GM19395 (cell line): ENCODE results near the gene SGK1.

ENCODE experiments used
- ATAC-seq: cut with Tn5 transposase; IDR thresholded peaks from one replicate; pipeline ENCODE4 v1.9.1; 2021; ENCODE audit warnings: mild to moderate bottlenecking, moderate library complexity; ENCODE audit not compliant: unreplicated experiment

Gene SGK1

DNA sequence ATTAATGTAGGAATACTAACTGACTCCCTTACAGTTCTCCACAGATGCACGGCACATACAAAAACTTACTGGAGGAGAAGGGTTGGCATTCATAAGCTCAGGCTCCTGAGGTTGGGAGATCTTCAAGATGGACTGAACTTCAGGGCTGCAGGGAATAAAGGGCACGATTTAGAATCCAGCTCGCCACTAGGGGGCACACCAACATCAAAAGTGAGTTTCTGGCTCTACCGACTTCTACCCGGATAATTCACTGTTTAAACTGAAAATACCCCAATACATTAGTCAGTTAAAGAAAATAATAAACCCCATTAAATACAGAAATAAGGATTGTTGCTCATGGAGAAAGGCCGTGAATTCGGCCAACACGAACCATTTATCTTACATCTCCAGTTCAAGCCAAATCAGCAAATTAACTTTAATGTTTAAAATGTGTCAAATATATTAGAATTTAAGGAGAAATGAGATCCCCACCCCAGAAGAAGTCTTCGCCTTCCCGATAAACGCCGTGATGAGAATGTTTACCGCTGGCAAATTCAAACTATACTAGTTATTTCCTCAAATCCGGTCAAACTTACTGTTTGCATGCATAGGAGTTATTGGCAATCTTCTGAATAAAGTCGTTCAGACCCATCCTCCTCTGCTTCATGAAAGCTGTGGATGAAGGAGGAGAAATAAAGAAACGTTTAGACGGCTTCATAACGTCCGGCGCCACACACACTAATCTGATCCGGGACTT lies 143.8 kb downstream of the SGK1 start:
- ATAC-seq, result no peak

- no peak for ATAC-seq
Measured at GRCh38 chr6:134173366-134173725, 144.6 kb downstream of the SGK1 start.

DNA sequence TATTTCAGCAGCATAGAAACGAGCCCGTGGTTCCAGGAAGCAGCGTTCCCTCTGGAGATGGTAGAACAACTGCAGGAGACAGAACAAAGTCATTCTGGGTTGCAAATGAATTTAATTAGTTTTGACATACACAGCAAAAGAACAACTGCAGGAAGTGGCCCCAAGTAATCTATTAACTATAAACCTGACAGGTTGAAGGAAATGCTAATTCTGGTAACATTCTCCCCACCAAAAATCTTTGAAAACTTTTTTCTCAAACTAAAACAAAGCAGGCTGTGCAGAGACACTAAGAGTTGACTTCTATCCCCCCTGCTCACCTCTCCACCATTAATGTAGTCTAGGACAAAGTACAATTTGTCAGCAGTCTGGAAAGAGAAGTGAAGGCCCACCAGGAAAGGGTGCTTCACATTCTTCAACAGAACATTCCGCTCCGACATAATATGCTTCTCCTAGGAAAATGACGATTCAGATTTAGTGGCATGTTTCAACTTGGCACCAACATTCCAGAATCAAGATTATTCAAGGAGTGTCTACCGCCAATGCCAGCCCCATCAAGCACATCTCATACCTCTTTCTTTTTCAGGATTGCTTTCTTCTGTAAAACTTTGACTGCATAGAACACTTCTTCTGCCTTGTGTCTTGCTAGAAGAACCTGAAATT lies 145.1 kb downstream of the SGK1 start:
- ATAC-seq, result no peak

GRCh38 chr6:134172020-134172705 lies 145.7 kb downstream of the SGK1 start:
- no peak for ATAC-seq

GRCh38 chr6:134171517-134171916 lies 146.4 kb downstream of the SGK1 start:
- ATAC-seq, result no peak

- no peak for ATAC-seq
Measured at GRCh38 chr6:134170844-134171243, 147.1 kb downstream of the SGK1 start.

DNA sequence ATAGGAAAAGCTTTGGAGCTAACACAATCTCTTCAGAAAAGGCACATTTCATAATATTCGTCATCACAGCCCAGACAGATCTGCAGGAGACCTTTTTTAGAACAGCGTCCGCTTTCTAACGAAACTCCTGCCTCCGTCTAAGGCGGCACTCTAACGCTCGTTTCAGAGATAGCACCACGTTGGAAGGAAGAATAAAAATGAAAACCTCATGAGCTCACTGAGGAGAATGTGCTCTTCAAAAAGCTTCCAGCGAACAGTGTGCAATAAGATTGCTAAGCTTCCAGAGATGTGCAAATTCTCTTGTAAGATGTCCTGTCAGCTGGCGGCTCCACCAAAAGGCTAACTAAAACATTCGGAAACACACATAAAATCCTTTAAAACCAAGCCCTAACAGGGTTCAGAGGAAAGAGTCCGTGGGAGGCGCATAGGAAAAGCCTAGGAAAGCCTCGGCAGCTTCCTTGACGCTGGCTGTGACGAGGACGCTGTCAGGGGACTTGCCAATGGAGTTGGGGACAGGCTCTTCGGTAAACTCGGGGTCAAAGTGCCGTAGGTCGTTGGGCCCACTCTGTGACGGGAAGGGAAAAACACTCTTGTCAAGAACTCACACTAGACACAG lies 147.9 kb downstream of the SGK1 start:
- no peak for ATAC-seq

GRCh38 chr6:134168590-134169208 lies 149.2 kb downstream of the SGK1 start:
- ATAC-seq, result no peak

- ATAC-seq, result no peak
Measured at GRCh38 chr6:134166511-134167261, 151.2 kb downstream of the SGK1 start.

DNA sequence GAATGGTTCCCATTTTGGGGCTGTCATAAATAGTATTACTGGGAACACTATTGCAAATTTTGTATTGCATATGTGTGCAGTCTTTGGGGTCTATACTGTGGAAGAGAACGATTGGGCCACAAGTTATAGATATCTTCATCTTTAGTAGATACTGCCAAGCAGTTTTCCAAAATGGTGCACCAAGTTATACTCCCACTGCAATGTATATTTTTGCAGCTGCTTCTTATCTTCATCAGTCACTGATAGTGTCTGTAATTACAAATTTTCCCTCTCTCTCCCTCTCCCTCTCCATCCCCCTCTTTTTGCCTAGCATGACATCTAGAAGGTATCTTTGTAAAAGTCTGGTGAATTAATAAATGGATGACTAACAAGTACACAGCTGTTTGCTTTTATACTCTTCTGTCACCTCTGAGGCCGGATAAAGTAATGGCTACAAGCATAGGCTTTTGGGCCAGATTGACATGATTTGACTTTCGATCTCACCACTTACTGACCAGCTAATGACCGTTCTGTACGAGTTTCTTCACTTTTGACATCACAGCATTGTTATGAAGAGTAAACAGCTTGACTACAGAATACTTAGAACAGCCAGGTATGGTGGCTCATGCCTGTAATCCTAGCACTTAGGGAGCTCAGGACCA lies 152.2 kb downstream of the SGK1 start:
- ATAC-seq, result no peak

GRCh38 chr6:134164300-134164699 lies 153.6 kb downstream of the SGK1 start:
- ATAC-seq, result no peak

- no peak for ATAC-seq
Measured at GRCh38 chr6:134162932-134163331, 155.0 kb downstream of the SGK1 start.

- no peak for ATAC-seq
Measured at GRCh38 chr6:134161041-134161440, 156.9 kb downstream of the SGK1 start.

DNA sequence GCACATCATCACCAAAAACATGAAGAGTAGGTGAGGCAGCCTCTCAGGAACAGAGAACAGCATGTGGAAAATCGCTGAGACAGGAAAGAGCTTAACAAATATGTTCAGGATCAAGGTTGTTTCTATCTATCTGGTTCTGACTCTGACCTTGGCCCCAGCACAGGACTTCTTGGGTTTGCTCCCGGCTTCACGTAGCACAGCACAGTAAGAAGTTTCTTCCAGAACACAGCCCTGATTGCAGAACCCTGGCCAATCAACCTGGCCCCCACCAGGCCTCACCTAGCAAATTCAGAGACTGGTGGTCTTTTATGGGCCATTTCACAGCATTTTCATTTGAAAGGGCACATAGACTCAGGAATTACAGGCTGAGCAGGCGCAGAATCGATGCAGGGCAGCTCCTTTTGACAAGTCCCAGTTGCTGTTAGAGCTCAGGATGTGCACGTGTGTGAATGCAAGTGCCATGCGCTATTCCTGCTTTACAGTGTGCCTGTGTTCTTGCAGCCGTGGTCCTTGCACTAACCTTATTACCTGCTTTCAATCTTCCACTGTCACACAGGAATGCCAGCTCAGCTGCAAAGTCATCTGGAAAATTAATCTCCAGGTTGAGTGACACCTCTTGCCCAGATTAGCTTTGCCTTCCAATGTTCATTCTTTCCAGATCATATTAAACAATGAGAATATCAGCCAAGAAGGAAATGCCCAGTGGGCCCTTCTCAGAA lies 165.0 kb downstream of the SGK1 start:
- no peak for ATAC-seq

DNA sequence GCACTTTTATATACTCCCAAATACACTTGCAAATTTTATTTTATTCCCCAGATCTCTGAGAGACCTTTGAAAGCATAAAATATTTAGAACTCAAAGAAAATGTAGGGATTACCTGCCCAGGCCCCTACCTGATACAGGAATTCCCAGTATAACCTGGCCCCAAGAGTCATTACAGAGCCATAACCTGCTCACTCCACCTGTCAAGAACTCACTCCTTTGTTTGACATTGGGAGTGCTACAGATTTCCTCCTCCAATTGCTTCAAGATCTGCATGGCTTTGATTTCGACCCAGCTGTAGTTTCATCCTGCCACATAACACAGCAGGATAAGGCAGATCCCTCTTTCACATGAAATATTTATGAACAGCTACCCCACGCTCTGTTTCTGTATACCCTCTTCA lies 169.3 kb downstream of the SGK1 start:
- no peak for ATAC-seq

- no peak for ATAC-seq
Measured at GRCh38 chr6:134147034-134147533, 170.8 kb downstream of the SGK1 start.

- ATAC-seq, result no peak
Measured at GRCh38 chr6:134146268-134147033, 171.5 kb downstream of the SGK1 start.

DNA sequence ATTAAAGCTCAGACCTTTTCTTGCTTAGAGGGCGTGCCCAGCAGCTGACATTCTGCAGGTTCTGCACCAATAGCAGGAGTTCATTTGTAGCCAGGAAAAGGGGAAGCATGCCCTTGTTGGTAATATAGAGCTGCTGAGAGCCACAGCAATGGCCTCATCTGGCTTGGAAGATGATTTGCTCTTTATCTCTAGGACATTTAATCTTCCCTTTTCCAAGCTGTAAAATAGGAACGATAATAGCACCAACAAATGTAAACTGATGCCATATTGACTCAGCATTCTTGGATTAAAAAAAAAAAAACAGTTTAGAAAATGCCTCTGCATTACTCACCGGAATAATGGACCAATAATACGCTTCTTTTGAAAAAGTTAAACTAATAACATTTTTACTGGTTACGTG lies 172.1 kb downstream of the SGK1 start:
- peak; percentile 66 for ATAC-seq
